NCI-H2081 (cell line): ENCODE results near the gene SEC24C.
"Not testable (repeated sequence)": the region's sequence is repeated elsewhere in the genome, so short reads cannot be mapped to it uniquely, and the experiment has no call there.

Source experiments
- DNase-seq, 2 experiments: peaks; one replicate each; lab custom pipeline; 2025; lab: John Stamatoyannopoulos, UW

SEC24C gene

GRCh38 chr10:73731588-73732375, 12.4 kb upstream of the SEC24C start:
- DNase-seq: no peak

- no peak for DNase-seq
Observed at GRCh38 chr10:73732426-73732825, 11.7 kb upstream of the SEC24C start.

- DNase-seq: no peak
Observed at GRCh38 chr10:73732931-73733623, 11.1 kb upstream of the SEC24C start.

DNA sequence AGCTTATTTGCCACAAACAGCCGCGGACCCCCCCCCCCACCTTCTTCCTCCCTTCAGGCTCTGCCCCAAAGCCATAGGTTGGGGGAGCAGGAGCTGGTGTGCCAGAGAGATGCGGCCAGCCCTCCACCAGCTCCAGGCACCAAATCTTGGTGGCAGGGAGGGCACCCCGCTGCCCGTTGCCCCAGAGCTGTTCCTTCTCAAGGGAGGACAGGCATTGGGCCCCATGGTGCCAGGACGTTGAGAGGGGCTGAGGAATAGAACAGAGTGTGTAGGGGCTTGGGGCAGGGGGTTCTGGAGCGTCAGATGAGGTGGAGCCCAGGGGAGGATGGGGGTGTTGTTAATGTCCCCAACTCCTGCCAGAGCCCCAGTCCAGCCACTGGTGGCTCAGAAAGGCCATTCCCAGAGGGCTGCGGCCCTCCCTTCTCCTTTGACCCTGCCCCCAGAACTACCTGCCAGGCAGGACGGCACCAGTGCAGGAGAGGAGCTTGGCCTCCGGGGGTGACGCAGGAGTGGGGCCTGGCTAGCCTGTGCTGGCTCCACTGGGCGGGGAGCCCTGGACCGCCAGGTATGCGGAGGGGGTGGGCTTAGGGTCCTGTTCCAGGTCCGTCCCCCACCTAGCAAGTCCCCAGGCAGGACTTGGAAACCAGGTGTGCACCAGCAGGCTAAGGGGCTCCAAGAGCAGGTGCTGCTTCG, 10.0 kb upstream of the SEC24C start:
- no peak for DNase-seq

DNA sequence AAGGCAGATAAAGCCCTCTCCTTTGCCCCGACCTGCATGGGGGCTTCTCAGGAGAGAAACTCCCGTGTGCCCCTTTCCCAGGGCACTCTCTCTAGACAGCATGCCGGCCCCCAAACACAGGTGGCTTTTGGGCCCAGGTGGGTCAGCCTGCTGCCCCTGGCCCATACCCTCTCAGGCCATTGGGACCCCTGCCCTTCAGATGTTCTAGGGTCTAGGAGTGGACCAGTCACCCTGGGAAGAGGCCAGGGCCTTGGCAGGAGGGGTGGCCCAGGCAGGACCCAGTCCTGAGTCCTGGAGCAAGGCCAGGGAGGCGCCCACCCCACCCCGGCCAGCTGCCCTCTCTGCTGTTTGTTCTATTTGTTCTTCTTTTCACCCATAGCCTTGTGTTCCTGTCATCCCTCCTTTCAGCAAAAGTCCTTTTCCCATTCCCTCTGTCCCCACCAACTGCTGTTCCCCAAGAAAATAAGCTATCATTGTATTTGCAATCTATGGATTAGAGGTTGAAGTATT, 9.3 kb upstream of the SEC24C start:
- DNase-seq: no peak

DNA sequence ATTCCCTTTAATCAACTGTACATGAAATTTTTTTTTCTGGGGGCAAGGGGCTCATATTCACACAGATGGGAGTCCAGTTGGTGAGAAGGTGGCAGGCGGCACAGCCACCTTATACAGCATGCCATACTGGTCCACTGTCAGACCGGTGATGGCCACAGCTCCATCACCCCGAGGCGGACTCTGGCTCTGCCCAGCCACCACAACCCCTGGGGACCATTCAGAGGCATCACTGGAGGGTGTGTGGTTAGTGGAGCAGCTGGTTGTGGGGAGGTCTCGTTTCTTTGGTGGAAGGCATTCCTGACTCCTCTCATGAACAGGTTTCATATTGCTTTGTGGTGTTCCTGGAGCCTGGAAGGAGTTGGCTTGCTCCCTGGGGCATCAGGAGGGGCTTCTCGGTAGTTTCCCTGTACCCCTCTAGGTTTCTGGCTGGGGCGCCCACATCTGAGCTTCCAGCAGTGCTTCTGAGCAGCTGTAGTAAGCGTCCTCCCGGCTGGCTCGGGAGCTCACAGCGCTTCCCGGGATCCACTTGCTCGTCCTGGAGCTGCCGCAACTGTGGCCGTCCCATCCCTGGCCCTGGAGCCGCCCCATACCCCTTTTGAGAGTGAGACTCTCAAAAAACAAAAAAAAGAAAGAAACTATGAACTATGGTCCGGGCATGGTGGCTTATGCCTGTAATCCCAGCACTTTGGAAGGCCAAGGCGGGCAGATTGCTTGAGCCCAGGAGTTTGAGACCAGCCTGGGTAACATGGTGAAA, 3.5 kb upstream of the SEC24C start:
- not testable (repeated sequence) for DNase-seq

- no peak for DNase-seq
Observed at GRCh38 chr10:73742454-73742734, 1.8 kb upstream of the SEC24C start.

- DNase-seq: no peak
Observed at GRCh38 chr10:73743327-73743904, 756 bp upstream of the SEC24C start.

GRCh38 chr10:73744664-73744975, 448 bp downstream of the SEC24C start:
- no peak for DNase-seq

DNA sequence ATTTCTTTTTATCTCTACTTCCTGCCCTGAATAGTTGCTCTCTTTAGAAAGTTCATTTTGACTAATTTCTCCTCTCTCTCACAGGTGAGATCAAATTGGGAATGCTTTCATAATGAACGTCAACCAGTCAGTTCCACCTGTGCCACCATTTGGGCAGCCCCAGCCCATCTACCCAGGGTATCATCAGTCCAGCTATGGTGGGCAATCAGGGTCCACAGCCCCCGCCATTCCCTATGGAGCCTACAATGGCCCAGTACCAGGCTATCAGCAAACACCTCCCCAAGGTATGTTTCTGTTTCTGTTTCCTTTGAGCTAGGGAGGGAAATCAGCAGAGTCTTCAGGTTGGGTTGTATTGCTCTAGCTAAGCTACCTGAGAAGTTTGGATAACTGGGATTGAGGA, 2.5 kb downstream of the SEC24C start:
- DNase-seq: no peak

DNA sequence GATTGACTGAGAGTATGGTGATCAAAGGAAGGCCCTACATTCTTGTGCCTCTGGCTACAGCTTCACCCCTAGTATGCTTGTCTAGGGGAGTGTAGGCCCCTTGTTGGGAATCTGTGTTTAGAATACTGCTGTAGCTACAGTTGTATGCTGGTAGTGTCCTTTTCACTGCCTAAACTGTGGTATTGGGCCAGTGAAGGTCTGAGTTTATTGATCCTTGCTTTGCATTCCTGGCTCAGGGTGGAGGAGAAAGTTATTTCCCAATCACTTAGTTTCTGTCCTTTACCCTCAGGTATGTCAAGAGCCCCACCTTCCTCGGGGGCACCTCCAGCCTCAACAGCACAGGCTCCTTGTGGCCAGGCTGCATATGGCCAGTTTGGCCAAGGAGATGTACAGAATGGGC, 6.6 kb downstream of the SEC24C start:
- no peak for DNase-seq

DNA sequence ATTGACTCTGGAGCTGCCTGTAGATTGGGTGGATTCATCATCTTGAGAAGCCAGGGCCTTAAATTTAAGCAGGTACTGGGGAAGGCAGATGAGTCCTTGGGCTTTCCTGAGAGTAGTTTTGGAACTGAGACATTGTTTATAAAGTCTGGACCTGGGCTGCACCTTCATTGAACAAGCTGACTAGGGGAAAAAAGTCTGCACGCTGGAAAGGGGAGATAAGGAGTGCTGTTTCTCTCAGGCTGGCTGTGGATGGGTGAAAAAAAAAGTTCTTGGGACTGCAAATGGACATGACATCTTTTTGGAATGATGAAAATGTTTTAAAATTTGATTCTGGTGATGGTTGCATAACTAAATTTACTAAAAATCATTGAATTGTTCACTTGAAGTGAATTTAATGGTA, 12.0 kb downstream of the SEC24C start:
- DNase-seq: no peak

DNA sequence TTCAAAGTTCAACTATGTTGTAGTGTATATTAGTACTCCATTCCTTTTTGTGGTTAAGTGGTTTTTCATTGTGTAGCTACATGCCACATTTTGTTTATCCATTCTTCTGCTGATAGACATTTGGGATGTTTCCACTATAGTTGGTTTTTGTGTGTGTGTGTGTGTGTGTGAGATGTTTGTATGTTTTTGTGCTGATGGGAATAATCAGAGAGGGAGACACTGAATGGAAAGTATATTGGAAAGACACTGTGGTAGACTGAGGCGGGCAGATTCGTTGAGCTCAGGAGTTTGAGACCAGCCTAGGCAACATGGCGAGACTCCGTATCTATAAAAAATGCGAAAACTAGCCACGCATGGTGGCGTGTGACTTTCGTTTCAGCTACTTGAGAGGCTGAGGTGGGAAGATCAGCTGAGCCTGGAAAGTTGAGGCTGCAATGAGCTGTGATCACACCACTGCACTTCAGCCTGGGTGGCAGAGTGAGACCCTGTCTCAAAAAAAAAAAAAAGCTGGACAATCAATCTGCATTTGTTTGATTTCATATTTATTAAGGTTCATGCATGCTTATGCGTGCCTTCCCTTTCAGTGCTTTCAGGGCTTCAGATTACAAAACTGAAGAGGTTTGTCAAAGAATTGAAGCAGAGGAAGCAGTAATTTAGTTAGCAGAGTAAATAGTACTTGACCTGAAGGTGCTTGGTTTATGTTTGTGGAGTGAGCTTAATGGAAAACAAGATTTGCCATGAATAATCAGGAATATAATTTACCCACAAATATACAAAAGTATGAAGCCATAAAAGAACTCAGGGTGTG, 14.7 kb downstream of the SEC24C start:
- no peak for DNase-seq

- peak in 1 of 2 experiments; percentile 23 for DNase-seq
Observed at GRCh38 chr10:73759512-73760115, 15.4 kb downstream of the SEC24C start.

GRCh38 chr10:73761781-73762180, 17.6 kb downstream of the SEC24C start:
- DNase-seq: no peak

- DNase-seq: no peak
Observed at GRCh38 chr10:73762915-73763314, 18.7 kb downstream of the SEC24C start.

- DNase-seq: no peak
Observed at GRCh38 chr10:73763343-73763742, 19.2 kb downstream of the SEC24C start.

DNA sequence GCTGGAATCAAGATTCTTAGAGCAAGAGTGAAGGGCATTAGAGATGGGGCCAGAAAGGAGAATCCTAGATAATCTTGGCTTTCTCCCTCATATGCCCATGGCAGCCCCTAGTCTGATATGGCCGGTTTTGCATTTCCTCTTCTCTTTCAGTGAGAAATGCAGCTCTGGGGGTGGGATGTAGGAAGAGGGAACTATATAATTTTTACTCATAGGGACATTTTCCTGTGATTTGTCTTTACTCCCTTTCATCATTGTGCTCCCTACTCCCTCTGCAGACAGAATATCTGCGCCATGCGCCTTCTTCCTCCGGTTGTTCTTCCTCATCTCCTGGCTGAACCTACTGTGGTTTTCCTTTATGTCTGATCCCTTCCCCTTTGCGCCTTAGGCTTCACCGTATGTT, 20.9 kb downstream of the SEC24C start:
- DNase-seq: no peak

GRCh38 chr10:73768881-73769280, 24.7 kb downstream of the SEC24C start:
- no peak for DNase-seq

- DNase-seq: no peak
Observed at GRCh38 chr10:73769396-73769795, 25.2 kb downstream of the SEC24C start.
